Epithelial cell of esophagus (primary cell): ENCODE results near the gene BTBD6.
"Not testable (repeated sequence)": the region's sequence is repeated elsewhere in the genome, so short reads cannot be mapped to it uniquely, and the experiment has no call there.

Experiments
- DNase-seq: peaks from one replicate; pipeline ENCODE4 v3.0.0; 2010; ENCODE audit warnings: low read depth
- H3K4me3 ChIP-seq: 2 replicates; pipeline ENCODE4 v1.5.1; 2011; ENCODE audit warnings: mild to moderate bottlenecking, low read length, control low read depth
- CTCF ChIP-seq: IDR thresholded peaks from 2 replicates; pipeline ENCODE4 v1.5.1; 2011; ENCODE audit warnings: low read depth, mild to moderate bottlenecking, low read length, control low read depth, inconsistent platforms; ENCODE audit not compliant: insufficient read depth; ENCODE audit errors: missing control alignments

The BTBD6 gene

DNA sequence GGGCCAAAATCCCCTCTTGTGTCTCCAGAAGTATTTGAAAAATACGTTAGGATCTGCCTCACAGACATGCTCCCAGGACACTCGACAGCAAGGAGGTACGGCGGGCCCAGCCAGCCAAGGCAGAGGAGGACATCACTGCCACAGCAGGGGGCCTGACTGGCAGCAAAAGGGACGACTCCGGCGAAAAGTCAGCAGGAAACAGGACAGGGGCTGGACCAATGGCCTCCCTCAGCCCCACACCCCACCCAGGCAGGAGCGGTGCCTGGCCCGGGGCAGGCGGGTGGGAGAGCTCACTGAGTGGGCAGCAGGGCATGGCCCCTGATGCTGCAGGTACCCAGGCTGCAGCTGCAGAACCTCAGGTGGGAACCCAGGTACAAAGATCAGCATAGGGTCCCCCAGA, 34.7 kb downstream of the BTBD6 start:
- DNase-seq: no peak
- no peak for TF ChIP-seq CTCF
- H3K4me3 ChIP-seq: no peak overlapping the region

GRCh38 chr14:105283899-105284298, 35.6 kb downstream of the BTBD6 start:
- no peak for TF ChIP-seq CTCF
- H3K4me3 ChIP-seq: no peak overlapping the region

DNA sequence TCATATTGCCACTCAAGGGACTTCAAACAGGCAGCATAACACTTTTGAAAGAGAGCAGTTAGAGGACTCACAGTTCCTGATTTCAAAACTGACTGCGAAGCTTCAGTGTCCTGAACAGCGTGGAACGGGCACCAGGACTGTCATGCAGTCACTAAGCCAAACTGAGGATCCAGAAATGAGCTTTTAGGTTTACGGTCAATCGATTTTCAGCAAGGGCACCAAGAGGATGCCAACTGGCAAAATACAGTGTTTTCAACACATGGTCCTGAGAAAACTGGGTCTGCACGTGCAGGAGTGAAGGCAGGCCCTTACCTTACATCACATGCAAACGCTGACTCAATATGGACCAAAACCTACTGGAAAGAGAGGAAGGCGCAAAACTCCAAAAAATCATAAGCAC, 36.8 kb downstream of the BTBD6 start:
- no peak for TF ChIP-seq CTCF
- DNase-seq: no peak
- no peak overlapping the region for H3K4me3 ChIP-seq

More at GRCh38 chr14:105283899-105284298, 35.6 kb downstream of the BTBD6 start:
- no peak for DNase-seq

DNA sequence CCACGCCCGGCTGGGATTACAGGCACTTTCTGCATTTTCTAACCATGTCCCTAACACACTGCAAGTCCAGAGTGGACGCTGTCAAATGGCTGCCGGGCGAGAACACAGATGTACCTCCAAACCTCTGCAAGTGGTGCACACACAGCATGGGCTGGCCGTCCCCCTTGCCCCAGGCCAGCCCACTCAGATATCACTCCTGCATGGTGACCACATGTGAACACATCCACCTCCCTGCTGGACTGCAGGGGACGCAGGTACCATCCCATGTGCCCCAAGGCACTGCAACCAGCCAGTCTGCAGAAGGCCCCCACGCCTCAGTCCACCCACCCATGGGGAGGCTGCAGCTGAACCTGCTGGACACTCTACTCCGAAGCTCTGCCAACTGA, 38.4 kb downstream of the BTBD6 start:
- no peak overlapping the region for H3K4me3 ChIP-seq
- DNase-seq: no peak
- no peak for TF ChIP-seq CTCF

GRCh38 chr14:105287249-105288102, 39.1 kb downstream of the BTBD6 start:
- DNase-seq: no peak
- TF ChIP-seq CTCF: no peak
- H3K4me3 ChIP-seq: no peak overlapping the region

DNA sequence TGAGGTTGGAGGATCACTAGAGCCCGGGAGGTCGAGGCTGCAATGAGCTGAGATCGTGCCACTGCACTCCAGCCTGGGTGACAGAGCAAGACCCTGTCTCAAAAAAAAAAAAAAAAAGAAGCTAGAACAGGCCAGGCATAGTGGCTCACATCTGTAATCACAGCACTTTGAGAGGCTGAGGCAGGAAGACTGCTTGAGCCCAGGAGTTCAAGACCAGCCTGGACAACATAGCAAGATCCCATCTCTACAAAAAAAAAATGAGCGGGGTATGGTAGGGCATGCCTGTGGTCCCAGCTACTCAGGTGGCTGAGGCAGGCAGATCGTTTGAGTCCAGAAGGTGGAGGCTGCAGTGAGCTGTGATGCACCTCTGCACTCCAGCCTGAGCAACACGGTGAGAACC, 40.6 kb downstream of the BTBD6 start:
- not testable (repeated sequence) for H3K4me3 ChIP-seq, DNase-seq

DNA sequence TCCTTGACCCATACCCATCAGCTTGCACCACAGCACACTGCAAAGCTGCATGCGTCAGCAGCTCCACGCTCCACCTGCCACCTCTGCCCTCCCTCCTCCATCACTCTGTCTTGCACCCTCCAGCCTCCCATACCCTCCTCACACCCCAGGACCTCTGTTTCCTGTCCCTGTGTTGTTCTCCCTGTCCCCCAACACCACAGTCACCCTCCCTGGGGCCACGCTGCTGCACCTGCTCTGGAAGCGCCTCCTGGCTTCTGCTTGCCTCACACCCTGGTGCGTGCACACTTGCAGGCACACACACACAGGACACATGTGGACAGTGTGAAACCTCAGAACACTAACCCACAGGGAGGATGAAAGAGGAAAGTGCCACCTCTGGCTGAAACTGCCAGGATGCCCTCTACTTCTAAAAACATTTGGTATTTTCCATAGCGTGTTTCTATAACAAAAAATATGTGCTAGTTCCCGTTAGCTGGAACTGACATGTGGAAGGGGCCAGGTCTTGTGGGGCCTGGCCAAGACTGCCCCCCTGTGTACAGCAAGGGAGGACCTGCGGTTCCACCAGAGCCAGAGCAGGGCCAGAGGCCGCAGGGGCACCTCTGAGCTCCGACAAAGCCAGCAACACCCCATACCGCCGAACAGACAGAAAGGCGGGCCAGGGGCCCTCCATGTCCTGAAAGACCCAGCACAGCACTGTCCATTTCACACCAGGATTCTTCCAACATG, 42.5 kb downstream of the BTBD6 start:
- no peak overlapping the region for H3K4me3 ChIP-seq
- no peak for TF ChIP-seq CTCF
- DNase-seq: no peak
